Mesenchymal stem cell (in vitro differentiated cells and primary cell): ENCODE data around the gene ATF6.

Source experiments
- DNase-seq: peaks from one replicate; pipeline ENCODE4 v3.0.0-alpha.2; 2013
- H2AFZ ChIP-seq: one replicate; pipeline ENCODE4 v1.6.1; 2013; ENCODE audit warnings: low read depth, mild to moderate bottlenecking, control low read depth, inconsistent platforms, low read length, moderate library complexity
- H2AK5ac ChIP-seq: 2 replicates; pipeline ENCODE4 v1.6.1; 2013; ENCODE audit warnings: low read length, moderate library complexity, mild to moderate bottlenecking, inconsistent platforms; ENCODE audit not compliant: severe bottlenecking
- H2BK120ac ChIP-seq: one replicate; pipeline ENCODE4 v1.6.1; 2013; ENCODE audit warnings: low read depth, mild to moderate bottlenecking, inconsistent platforms, low read length, moderate library complexity
- H2BK12ac ChIP-seq, 2 experiments: one replicate each; pipeline ENCODE4 v1.6.1; 2013; ENCODE audit warnings: inconsistent platforms in 2 of 2, low read length in 2 of 2, mild to moderate bottlenecking in 2 of 2, moderate library complexity in 2 of 2, control low read depth in 1 of 2
- H2BK15ac ChIP-seq: one replicate; pipeline ENCODE4 v1.6.1; 2013; ENCODE audit warnings: mild to moderate bottlenecking, low read depth, inconsistent platforms; ENCODE audit not compliant: poor library complexity, severe bottlenecking
- H2BK5ac ChIP-seq: 2 replicates; pipeline ENCODE4 v1.6.1; 2013; ENCODE audit warnings: low read depth, mild to moderate bottlenecking, low read length, control low read depth, inconsistent platforms; ENCODE audit not compliant: poor library complexity, severe bottlenecking
- H3K14ac ChIP-seq, 2 experiments: one replicate each; pipeline ENCODE4 v1.6.1; 2013; ENCODE audit warnings: inconsistent platforms in 2 of 2, low read length in 2 of 2, control low read depth in 1 of 2, mild to moderate bottlenecking in 1 of 2, moderate library complexity in 1 of 2
- H3K18ac ChIP-seq, 2 experiments: one replicate each; pipeline ENCODE4 v1.6.1; 2013; ENCODE audit warnings: inconsistent platforms in 2 of 2, low read length in 2 of 2, control low read depth in 1 of 2, low read depth in 1 of 2, mild to moderate bottlenecking in 1 of 2
- H3K23ac ChIP-seq, 2 experiments: one replicate each; pipeline ENCODE4 v1.6.1; 2013; ENCODE audit warnings: inconsistent platforms in 2 of 2, low read length in 2 of 2, mild to moderate bottlenecking in 2 of 2, moderate library complexity in 2 of 2, control low read depth in 1 of 2
- H3K27ac ChIP-seq: 2 replicates; pipeline ENCODE4 v1.5.1; 2013; ENCODE audit warnings: mild to moderate bottlenecking, moderate library complexity, low read length, control low read depth, inconsistent platforms; ENCODE audit not compliant: poor library complexity, severe bottlenecking
- H3K27me3 ChIP-seq, 2 experiments: 2 replicates each; pipeline versions ENCODE4 v1.6.1 to v1.7.0; 2013; ENCODE audit warnings: low read length in 2 of 2, mild to moderate bottlenecking in 2 of 2, moderate library complexity in 2 of 2, control low read depth in 1 of 2, inconsistent platforms in 1 of 2; ENCODE audit not compliant: control insufficient read depth in 1 of 2, insufficient read depth in 1 of 2
- H3K36me3 ChIP-seq, 2 experiments: 2 replicates each; pipeline versions ENCODE4 v1.6.1 to v1.7.0; 2013; ENCODE audit warnings: low read length in 2 of 2, control low read depth in 1 of 2, inconsistent platforms in 1 of 2, low read depth in 1 of 2, mild to moderate bottlenecking in 1 of 2; ENCODE audit not compliant: insufficient read depth in 2 of 2, control insufficient read depth in 1 of 2
- H3K4ac ChIP-seq, 2 experiments: one replicate each; pipeline ENCODE4 v1.6.1; 2013; ENCODE audit warnings: inconsistent platforms in 2 of 2, low read length in 2 of 2, mild to moderate bottlenecking in 2 of 2, moderate library complexity in 2 of 2, control low read depth in 1 of 2, low read depth in 1 of 2
- H3K4me1 ChIP-seq: 2 replicates; pipeline ENCODE4 v1.6.1; 2013; ENCODE audit warnings: low read depth, low read length, control low read depth; ENCODE audit not compliant: control insufficient read depth, insufficient read depth
- H3K4me2 ChIP-seq: 2 replicates; pipeline ENCODE4 v1.6.1; 2013; ENCODE audit warnings: low read length, mild to moderate bottlenecking, inconsistent platforms; ENCODE audit not compliant: poor library complexity, severe bottlenecking
- H3K4me3 ChIP-seq, 2 experiments: 2 replicates each; pipeline versions ENCODE4 v1.5.1 to v1.7.0; 2013; ENCODE audit warnings: low read length in 2 of 2, mild to moderate bottlenecking in 2 of 2, control low read depth in 1 of 2, low read depth in 1 of 2; ENCODE audit not compliant: insufficient read depth in 1 of 2
- H3K79me1 ChIP-seq: replicated peaks from 2 replicates; pipeline ENCODE4 v1.6.1; 2013; ENCODE audit warnings: mild to moderate bottlenecking, control low read depth, low read length, inconsistent platforms; ENCODE audit not compliant: poor library complexity, severe bottlenecking
- H3K9ac ChIP-seq: 2 replicates; pipeline ENCODE4 v1.7.0; 2013; ENCODE audit warnings: mild to moderate bottlenecking, low read length, moderate library complexity
- H3K9me3 ChIP-seq: 2 replicates; pipeline ENCODE4 v1.7.0; 2013; ENCODE audit warnings: mild to moderate bottlenecking, low read length; ENCODE audit not compliant: control insufficient read depth
- H4K8ac ChIP-seq: one replicate; pipeline ENCODE4 v1.6.1; 2013; ENCODE audit warnings: inconsistent platforms, mild to moderate bottlenecking, low read length, moderate library complexity
- H4K91ac ChIP-seq: one replicate; pipeline ENCODE4 v1.6.1; 2013; ENCODE audit warnings: mild to moderate bottlenecking, low read length, inconsistent platforms
- WGBS: methylation state at CpG from one replicate; pipeline ENCODE4 v1.1.7; 2013; ENCODE audit warnings: mixed read lengths; 5-methylcytosine and 5-hydroxymethylcytosine counted together

Gene ATF6

DNA sequence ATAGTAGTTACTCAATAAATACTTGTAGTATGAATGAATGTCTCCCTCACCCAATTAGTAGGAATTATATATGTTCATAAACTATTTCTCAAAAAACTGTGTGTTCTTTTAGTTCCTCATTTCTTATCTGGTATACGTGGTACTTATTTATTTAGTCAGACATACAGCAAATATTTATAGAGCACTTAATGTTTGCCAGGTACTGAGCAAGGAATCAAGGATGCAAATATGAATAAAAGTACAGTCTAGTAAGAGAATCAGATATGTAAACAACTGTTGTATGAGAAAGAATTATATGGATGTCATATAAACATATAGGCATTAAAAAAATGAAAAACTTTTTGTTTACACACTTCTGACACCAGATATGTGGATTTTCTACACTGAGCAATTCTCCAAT is 58.5 kb downstream of the ATF6 start:
- Histone ChIP-seq H3K9me3 (no peaks in the 10 kb centered on the region), H3K18ac (no peak overlapping the region), H3K9ac (no peak overlapping the region), H2BK15ac (no peak overlapping the region), H2BK120ac (no peak overlapping the region), H4K8ac (no peak overlapping the region), H2AFZ (no peak overlapping the region), H3K4me3 (no peak overlapping the region), H3K36me3 (peaks cover 4 to 20% of the 10 kb centered on the region in 2 experiments), H3K79me1 (no peaks in the 10 kb centered on the region), H3K23ac (no peak overlapping the region), H2BK12ac (no peak overlapping the region), H3K14ac (no peak overlapping the region), H2BK5ac (no peak overlapping the region), H3K4me2 (no peak overlapping the region), H3K4ac (no peak overlapping the region), H2AK5ac (no peak overlapping the region), H3K27ac (no peak overlapping the region), H3K4me1 (no peaks in the 10 kb centered on the region), H4K91ac (no peak overlapping the region), H3K27me3 (no peaks in the 10 kb centered on the region)
- WGBS, result no CpG with 5 or more reads among the region's 1 CpG
- no peak for DNase-seq

GRCh38 chr1:161825831-161826230 is 59.7 kb downstream of the ATF6 start:
- no peak overlapping the region for H3K27ac ChIP-seq
- no peak overlapping the region for H4K8ac ChIP-seq
- no peak overlapping the region for H4K91ac ChIP-seq
- WGBS, result 100% methylated on average over 4 of the region's 4 CpGs
- H3K9ac ChIP-seq, result no peak overlapping the region
- no peak overlapping the region for H2BK12ac ChIP-seq
- H2BK15ac ChIP-seq, result no peak overlapping the region
- no peak overlapping the region for H2BK5ac ChIP-seq
- H3K4me3 ChIP-seq, result no peak overlapping the region
- no peaks in the 10 kb centered on the region for H3K79me1 ChIP-seq
- no peaks in the 10 kb centered on the region for H3K4me1 ChIP-seq
- no peaks in the 10 kb centered on the region for H3K27me3 ChIP-seq
- no peak overlapping the region for H2AFZ ChIP-seq
- no peak overlapping the region for H3K18ac ChIP-seq
- no peak overlapping the region for H2AK5ac ChIP-seq
- H3K4ac ChIP-seq, result no peak overlapping the region
- H3K9me3 ChIP-seq, result no peaks in the 10 kb centered on the region
- no peak overlapping the region for H3K23ac ChIP-seq
- no peak for DNase-seq
- no peak overlapping the region for H3K4me2 ChIP-seq
- no peak overlapping the region for H2BK120ac ChIP-seq
- peaks cover 4 to 13% of the 10 kb centered on the region in 2 experiments for H3K36me3 ChIP-seq
- no peak overlapping the region for H3K14ac ChIP-seq

GRCh38 chr1:161826478-161826877 is 60.4 kb downstream of the ATF6 start:
- Histone ChIP-seq H2AK5ac (no peak overlapping the region), H4K8ac (no peak overlapping the region), H2BK12ac (no peak overlapping the region), H3K14ac (no peak overlapping the region), H3K4me1 (no peaks in the 10 kb centered on the region), H3K9ac (no peak overlapping the region), H3K36me3 (peaks cover 4 to 7% of the 10 kb centered on the region in 2 experiments), H3K4me2 (no peak overlapping the region), H3K18ac (no peak overlapping the region), H3K4me3 (no peak overlapping the region), H3K9me3 (no peaks in the 10 kb centered on the region), H2BK15ac (no peak overlapping the region), H2BK120ac (no peak overlapping the region), H4K91ac (no peak overlapping the region), H3K23ac (no peak overlapping the region), H3K4ac (no peak overlapping the region), H3K27me3 (no peaks in the 10 kb centered on the region), H2AFZ (no peak overlapping the region), H3K27ac (no peak overlapping the region), H3K79me1 (no peaks in the 10 kb centered on the region), H2BK5ac (no peak overlapping the region)
- no peak for DNase-seq
- WGBS, result 99% methylated on average over 2 of the region's 2 CpGs

DNA sequence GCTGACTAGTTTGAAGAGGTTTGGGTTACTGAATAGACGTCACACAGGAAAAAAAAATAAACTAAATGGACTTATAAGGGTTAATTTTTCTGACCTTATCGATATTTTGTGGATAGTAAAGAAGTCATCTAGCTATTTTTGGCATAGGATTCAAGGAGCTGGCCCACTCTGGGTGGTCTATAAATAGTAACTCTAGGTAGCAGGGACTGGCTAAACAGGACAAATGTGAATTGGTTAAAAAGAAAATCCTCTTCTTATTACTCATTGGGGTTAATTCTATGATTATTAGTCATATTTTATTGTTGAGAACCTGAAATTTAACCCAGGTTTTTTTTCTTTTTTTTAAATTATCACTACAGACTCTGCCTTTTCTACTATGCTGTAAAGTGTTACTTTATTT is 61.7 kb downstream of the ATF6 start:
- H4K91ac ChIP-seq, result no peak overlapping the region
- peaks cover 0 to 4% of the 10 kb centered on the region in 2 experiments for H3K36me3 ChIP-seq
- H3K27me3 ChIP-seq, result no peaks in the 10 kb centered on the region
- no peak overlapping the region for H2BK120ac ChIP-seq
- no peak overlapping the region for H3K18ac ChIP-seq
- no peak overlapping the region for H2AK5ac ChIP-seq
- no peak overlapping the region for H3K14ac ChIP-seq
- no peak overlapping the region for H3K4me2 ChIP-seq
- H3K79me1 ChIP-seq, result no peaks in the 10 kb centered on the region
- H3K4me3 ChIP-seq, result no peak overlapping the region
- no peak overlapping the region for H3K9ac ChIP-seq
- no peak overlapping the region for H2BK12ac ChIP-seq
- H4K8ac ChIP-seq, result no peak overlapping the region
- no peaks in the 10 kb centered on the region for H3K4me1 ChIP-seq
- H2BK15ac ChIP-seq, result no peak overlapping the region
- 93% methylated on average over 2 of the region's 2 CpGs for WGBS
- no peak overlapping the region for H2BK5ac ChIP-seq
- no peak overlapping the region for H3K27ac ChIP-seq
- H3K9me3 ChIP-seq, result no peaks in the 10 kb centered on the region
- DNase-seq, result no peak
- no peak overlapping the region for H2AFZ ChIP-seq
- no peak overlapping the region for H3K4ac ChIP-seq
- H3K23ac ChIP-seq, result no peak overlapping the region
